ENCODE data around the gene MS4A5.

Gene MS4A5

DNA sequence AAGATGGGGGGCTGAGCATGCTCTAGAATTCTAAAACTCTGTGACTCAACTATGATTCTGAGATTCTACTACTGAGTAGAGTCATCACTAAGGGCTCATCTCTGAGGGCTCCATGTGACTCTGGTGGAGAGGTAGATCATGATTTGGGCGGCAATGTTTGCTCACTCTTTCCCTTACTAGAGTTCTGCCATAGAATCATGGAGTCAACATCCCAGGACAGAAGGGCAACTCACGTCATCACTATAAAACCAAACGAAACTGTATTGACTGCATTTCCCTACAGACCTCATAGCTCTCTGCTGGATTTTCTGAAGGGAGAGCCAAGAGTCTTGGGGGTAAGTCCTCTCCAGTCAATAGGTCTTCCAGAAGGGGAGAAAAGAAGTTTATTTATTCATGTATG lies 33.0 kb upstream of the MS4A5 start, which contains the start of gene MS4A14:
Gene MS4A14, plus strand, starts transcription at position 78 of the 400 bp plus-strand sequence. Its CDS starts 120 bp downstream, at position 198.
- DNase-seq (ENCODE audit: low read depth) = no peak
- no peak within 1 kb of the TSS for H3K4me3 ChIP-seq (ENCODE audit: low read depth, low read length)
- TF ChIP-seq, protein P1, sequence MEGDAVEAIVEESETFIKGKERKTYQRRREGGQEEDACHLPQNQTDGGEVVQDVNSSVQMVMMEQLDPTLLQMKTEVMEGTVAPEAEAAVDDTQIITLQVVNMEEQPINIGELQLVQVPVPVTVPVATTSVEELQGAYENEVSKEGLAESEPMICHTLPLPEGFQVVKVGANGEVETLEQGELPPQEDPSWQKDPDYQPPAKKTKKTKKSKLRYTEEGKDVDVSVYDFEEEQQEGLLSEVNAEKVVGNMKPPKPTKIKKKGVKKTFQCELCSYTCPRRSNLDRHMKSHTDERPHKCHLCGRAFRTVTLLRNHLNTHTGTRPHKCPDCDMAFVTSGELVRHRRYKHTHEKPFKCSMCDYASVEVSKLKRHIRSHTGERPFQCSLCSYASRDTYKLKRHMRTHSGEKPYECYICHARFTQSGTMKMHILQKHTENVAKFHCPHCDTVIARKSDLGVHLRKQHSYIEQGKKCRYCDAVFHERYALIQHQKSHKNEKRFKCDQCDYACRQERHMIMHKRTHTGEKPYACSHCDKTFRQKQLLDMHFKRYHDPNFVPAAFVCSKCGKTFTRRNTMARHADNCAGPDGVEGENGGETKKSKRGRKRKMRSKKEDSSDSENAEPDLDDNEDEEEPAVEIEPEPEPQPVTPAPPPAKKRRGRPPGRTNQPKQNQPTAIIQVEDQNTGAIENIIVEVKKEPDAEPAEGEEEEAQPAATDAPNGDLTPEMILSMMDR (IDR thresholded peaks at IDR 0.05; ENCODE audit: low read depth, low read length) = no peak
- no peak for TF ChIP-seq MYC (IDR thresholded peaks at IDR 0.05; ENCODE audit: low read depth, low read length)
- TF ChIP-seq POLR2A (IDR thresholded peaks at IDR 0.05; ENCODE audit: extremely low read depth, insufficient read length) = no peak

- H3K4me3 ChIP-seq (ENCODE audit: low read depth, low read length) = no peak overlapping the region
- DNase-seq (ENCODE audit: low read depth) = peak; percentile 90
- TF ChIP-seq, protein P1 (IDR thresholded peaks at IDR 0.05; ENCODE audit: low read depth, low read length) = no peak
- TF ChIP-seq, protein P2, sequence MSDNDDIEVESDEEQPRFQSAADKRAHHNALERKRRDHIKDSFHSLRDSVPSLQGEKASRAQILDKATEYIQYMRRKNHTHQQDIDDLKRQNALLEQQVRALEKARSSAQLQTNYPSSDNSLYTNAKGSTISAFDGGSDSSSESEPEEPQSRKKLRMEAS (IDR thresholded peaks at IDR 0.05; ENCODE audit: low read depth, low read length) = no peak
- TF ChIP-seq POLR2A (IDR thresholded peaks at IDR 0.05; ENCODE audit: extremely low read depth, insufficient read length) (no peak), MYC (IDR thresholded peaks at IDR 0.05; ENCODE audit: low read depth, low read length) (no peak)
Observed at GRCh38 chr11:60396799-60397198, 32.6 kb upstream of the MS4A5 start.

DNA sequence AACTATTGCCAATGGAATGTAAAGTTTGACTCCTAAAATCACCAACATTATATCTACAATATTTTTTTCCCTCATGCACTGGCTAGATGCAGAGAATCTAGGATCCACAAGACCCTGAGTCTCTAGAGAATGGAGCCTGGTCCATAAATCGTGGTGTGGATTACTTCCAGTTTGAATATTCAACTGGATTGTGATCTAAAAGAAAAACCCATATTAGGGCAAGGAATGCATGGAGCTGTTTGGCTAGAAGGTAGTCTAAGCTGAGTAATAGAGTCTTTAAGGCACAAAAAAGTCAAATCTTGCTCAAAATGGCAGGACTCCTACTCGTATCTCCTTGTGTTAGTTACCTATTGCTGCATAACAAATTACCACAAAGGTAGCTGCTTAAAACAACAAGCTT lies 9.4 kb upstream of the MS4A5 start:
- H3K4me3 ChIP-seq (ENCODE audit: low read depth, low read length) = no peak overlapping the region
- TF ChIP-seq MYC (IDR thresholded peaks at IDR 0.05; ENCODE audit: low read depth, low read length) (no peak), POLR2A (IDR thresholded peaks at IDR 0.05; ENCODE audit: extremely low read depth, insufficient read length) (no peak)
- TF ChIP-seq, protein P1 (IDR thresholded peaks at IDR 0.05; ENCODE audit: low read depth, low read length) = no peak
- TF ChIP-seq, protein P2 (IDR thresholded peaks at IDR 0.05; ENCODE audit: low read depth, low read length) = no peak
- no peak for DNase-seq (ENCODE audit: low read depth)

GRCh38 chr11:60422609-60423008 lies 6.8 kb upstream of the MS4A5 start:
- no peak for DNase-seq (ENCODE audit: low read depth)
- TF ChIP-seq, protein P2 (IDR thresholded peaks at IDR 0.05; ENCODE audit: low read depth, low read length) = no peak
- TF ChIP-seq MYC (IDR thresholded peaks at IDR 0.05; ENCODE audit: low read depth, low read length) = no peak
- TF ChIP-seq, protein P1 (IDR thresholded peaks at IDR 0.05; ENCODE audit: low read depth, low read length) = no peak
- no peak overlapping the region for H3K4me3 ChIP-seq (ENCODE audit: low read depth, low read length)

GRCh38 chr11:60428517-60428916 lies 855 bp upstream of the MS4A5 start:
- DNase-seq (ENCODE audit: low read depth) = peak; percentile 7

More at GRCh38 chr11:60428517-60428916, 855 bp upstream of the MS4A5 start:
- H3K4me3 ChIP-seq (ENCODE audit: low read depth, low read length) = no peak overlapping the region
- TF ChIP-seq, protein P2 (IDR thresholded peaks at IDR 0.05; ENCODE audit: low read depth, low read length) = no peak
- TF ChIP-seq, protein P1 (IDR thresholded peaks at IDR 0.05; ENCODE audit: low read depth, low read length) = no peak
- TF ChIP-seq MYC (IDR thresholded peaks at IDR 0.05; ENCODE audit: low read depth, low read length) (no peak), POLR2A (IDR thresholded peaks at IDR 0.05; ENCODE audit: extremely low read depth, insufficient read length) (no peak)
